Cardiac fibroblast (primary cell): ENCODE data around the gene PEX11B.
A peak's percentile ranks its signal among the peaks of the same experiment; 100 is the strongest.

Source experiments
- DNase-seq, 2 donors: peaks; one replicate each; pipeline versions ENCODE4 v3.0.0 to v3.0.0-alpha.2; 2010; ENCODE audit warnings: low read depth in 2 of 2
- H3K4me3 ChIP-seq, 2 donors: replicated peaks in 1 of 2; 1 replicate in 1 of 2; 2 replicates in 1 of 2; pipeline ENCODE4 v1.5.1; 2011; ENCODE audit warnings: low read depth in 2 of 2, low read length in 2 of 2, mild to moderate bottlenecking in 2 of 2, moderate library complexity in 1 of 2
- TF ChIP-seq, protein P1 (sequence below): IDR thresholded peaks from one replicate; pipeline ENCODE4 v1.5.1; 2011; ENCODE audit warnings: low read depth, mild to moderate bottlenecking, low read length, inconsistent platforms

The PEX11B gene, protein sequence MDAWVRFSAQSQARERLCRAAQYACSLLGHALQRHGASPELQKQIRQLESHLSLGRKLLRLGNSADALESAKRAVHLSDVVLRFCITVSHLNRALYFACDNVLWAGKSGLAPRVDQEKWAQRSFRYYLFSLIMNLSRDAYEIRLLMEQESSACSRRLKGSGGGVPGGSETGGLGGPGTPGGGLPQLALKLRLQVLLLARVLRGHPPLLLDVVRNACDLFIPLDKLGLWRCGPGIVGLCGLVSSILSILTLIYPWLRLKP

DNA sequence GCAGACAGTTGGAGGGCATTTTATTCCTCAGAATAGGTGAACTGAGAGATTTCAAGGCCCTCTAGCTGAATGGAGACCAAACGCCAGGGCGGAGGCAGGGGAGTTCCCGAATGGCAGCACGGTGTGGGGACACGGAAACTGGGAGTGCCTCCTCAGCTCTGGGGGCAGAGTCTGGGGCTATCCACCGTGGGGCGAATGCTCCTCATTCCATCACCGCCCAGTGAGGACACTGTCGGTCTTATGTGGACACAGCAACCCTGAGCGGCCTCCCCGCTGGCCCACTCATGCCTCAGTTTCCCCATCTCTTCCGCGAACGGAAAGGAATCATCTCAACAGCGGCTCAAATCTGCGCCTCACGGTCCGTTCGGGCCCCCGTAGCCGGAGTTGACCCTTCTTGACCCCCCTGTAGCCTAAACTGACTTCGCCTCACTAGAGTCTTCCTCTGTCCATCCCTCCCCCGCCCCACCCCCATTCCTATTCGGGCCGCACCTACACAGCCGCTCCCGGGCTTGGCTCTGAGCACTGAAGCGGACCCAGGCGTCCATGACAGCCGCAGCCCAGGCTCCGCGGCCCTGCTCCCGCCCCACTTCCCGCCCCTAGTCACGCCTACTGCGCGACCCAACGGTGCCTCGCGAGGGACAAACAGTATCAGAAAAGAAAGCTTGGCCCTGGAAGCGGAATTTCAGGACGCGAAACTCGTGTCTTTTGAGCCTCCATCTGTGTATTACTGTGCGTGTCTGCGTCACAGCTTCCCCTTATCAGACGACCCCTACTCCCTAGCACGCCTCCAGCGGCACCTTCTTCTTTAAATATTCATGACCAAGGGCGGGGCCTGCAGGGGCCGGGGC is at the start of gene PEX11B:
Gene PEX11B, minus strand, starts transcription at position 574 of the 848 bp plus-strand sequence. Its CDS starts 29 bp downstream, at position 545.
- DNase-seq = peak; percentile 90
- TF ChIP-seq, protein P1, sequence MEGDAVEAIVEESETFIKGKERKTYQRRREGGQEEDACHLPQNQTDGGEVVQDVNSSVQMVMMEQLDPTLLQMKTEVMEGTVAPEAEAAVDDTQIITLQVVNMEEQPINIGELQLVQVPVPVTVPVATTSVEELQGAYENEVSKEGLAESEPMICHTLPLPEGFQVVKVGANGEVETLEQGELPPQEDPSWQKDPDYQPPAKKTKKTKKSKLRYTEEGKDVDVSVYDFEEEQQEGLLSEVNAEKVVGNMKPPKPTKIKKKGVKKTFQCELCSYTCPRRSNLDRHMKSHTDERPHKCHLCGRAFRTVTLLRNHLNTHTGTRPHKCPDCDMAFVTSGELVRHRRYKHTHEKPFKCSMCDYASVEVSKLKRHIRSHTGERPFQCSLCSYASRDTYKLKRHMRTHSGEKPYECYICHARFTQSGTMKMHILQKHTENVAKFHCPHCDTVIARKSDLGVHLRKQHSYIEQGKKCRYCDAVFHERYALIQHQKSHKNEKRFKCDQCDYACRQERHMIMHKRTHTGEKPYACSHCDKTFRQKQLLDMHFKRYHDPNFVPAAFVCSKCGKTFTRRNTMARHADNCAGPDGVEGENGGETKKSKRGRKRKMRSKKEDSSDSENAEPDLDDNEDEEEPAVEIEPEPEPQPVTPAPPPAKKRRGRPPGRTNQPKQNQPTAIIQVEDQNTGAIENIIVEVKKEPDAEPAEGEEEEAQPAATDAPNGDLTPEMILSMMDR = no peak
- H3K4me3 ChIP-seq = peak within 1 kb of the TSS; percentile 93 to 94

- no peak overlapping the region for H3K4me3 ChIP-seq
- TF ChIP-seq, protein P1 = no peak
- no peak for DNase-seq
Observed at GRCh38 chr1:145967288-145967687, 48.8 kb upstream of the PEX11B start.

- peak overlapping the region; percentile 61 to 67 for H3K4me3 ChIP-seq
- no peak for DNase-seq
- TF ChIP-seq, protein P1 = no peak
Observed at GRCh38 chr1:145965119-145965744, 46.7 kb upstream of the PEX11B start.

- peak; percentile 93 to 94 for DNase-seq
- H3K4me3 ChIP-seq = peak within 1 kb of the TSS; percentile 61 to 67
- TF ChIP-seq, protein P1 = no peak
Observed at GRCh38 chr1:145964328-145965118, 46.0 kb upstream of the PEX11B start, which contains the start of the genes ANKRD34A and POLR3GL. Gene ANKRD34A (minus strand): TSS chr1:145964575. CDS start chr1:145961759, 2,816 bp downstream. Gene POLR3GL (plus strand): TSS chr1:145964690. CDS start chr1:145974866, 10,176 bp downstream.

- DNase-seq = peak; percentile 63 to 70
- TF ChIP-seq, protein P1 = no peak
- peak overlapping the region in 1 of 2 donors; percentile 61 for H3K4me3 ChIP-seq
Observed at GRCh38 chr1:145963265-145964019, 44.9 kb upstream of the PEX11B start.
